Activated effector memory CD4-positive, alpha-beta T cell treated with Interleukin-2 at 50 U/mL for 16 hours (primary cell): ENCODE measurements around the gene IQCH.
"Not testable (repeated sequence)": the region's sequence is repeated elsewhere in the genome, so short reads cannot be mapped to it uniquely, and the experiment has no call there.

Source experiments
- DNase-seq: peaks from one replicate; pipeline ENCODE4 v3.0.0-alpha.2; 2020

IQCH gene

DNA sequence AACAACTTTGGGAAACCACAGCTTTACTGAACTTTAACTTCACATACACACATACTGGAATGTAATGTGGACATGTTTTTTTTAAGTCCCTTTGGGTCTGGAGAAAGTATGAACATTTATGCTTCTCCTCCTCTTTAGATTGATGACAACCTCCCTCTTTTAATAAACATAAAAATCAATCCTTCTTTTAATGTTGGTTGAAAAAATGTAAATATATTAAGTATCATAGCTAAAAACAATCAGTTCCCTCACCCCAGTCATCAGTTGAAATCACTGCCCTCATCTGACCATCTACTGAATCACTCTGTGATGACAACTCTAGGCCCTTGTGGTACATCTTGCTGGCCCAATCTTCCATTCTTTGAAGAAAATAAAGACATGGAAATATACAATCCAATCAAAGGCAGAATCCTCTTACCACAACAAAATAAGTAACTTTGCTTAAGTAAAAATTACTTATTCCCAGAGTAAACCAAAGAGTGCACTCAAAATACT lies 6.5 kb upstream of the IQCH start:
- DNase-seq: no peak

DNA sequence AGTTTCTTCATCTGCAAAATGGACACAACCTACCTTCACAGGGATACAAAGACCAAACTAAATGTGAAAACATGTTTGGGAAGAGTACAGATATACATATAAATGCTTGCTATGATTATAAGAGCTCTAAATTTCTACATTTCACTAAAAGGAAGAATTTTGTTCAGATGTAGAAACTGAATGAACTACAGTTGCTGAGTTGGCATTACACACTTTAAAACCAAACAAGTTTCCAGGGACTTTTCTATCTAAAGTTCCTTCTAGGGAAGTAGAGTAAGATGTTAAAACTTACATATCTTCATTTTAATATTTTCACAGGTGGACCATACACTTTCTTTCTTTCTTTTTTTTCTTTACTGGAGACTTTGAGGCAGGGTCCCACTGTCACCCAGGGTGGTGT lies 4.8 kb upstream of the IQCH start:
- no peak for DNase-seq

DNA sequence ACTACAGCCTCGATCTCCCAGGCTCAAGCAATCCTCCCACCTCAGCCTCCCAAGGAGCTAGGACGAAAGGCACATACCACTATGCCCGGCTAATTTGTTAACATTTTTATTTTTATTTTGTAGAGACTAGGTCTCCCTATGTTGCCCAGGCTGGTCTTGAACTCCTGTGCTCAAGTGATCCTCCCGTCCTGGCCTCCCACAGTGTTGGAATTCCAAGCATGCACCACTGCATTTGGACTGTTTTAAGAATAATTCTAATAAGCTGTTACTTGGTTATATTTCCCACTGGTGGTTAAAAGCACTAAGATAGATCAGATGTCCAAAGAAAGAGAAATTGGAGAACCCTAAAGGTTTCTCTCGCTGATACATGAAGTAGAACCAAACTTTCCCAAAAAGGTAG lies 3.3 kb upstream of the IQCH start:
- DNase-seq: no peak

DNA sequence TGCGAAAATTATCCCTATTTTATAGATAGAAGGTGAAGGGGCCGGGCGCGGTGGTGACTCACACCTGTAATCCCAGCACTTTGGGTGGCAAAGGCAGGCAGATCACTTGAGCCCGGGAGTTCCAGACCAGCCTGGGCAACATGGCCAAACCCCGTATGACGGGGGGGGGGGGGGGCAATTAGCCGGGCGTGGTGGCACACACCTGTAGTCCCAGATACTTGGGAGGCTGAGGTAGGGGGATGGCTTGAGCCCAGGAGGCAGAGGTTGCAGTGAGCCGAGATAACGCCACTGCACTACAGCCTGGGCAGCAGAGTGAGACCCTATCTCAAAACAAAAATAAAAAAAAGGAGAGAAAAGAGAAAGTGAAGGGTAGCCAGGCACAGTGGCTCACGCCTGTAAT lies 1.5 kb upstream of the IQCH start:
- DNase-seq: no peak

GRCh38 chr15:67253549-67254237 lies 893 bp upstream of the IQCH start:
- no peak for DNase-seq

DNA sequence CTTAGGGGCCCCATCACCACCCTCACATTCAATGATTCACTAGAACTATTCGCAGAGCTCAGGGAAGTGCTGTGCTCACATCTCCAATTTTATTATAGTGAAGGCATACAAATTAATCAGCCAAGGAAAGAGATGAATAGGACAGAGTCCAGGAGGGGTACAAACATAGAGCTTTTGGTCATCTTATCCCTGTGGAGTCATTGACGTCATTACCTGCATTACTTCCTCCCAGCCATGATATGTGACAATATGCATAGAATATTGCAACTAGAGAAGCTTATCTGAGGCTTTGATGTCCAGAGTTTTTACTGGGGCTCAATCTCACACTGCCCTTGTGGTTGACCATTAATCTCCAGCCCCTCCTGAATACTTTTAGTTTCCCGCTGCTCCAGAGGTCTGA lies 1.5 kb downstream of the IQCH start:
- DNase-seq: no peak

DNA sequence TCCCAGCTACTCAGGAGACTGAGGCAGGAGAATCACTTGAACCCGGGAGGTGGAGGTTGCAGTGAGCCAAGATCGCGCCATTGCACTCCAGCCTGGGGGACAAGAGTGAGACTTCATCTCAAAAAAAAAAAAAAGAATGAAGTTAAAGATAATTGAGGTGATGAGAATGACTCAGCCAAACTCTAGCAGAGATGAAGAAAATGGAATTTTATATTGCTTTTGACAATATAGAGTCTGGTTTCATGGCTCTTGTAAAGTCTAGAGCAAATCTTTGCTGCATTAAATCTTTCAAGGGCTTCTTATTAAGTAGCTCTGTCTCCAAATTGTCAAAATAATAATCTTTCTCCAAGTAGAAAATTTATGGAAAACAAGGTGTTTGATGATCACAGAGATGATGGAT lies 3.8 kb downstream of the IQCH start:
- not testable (repeated sequence) for DNase-seq

DNA sequence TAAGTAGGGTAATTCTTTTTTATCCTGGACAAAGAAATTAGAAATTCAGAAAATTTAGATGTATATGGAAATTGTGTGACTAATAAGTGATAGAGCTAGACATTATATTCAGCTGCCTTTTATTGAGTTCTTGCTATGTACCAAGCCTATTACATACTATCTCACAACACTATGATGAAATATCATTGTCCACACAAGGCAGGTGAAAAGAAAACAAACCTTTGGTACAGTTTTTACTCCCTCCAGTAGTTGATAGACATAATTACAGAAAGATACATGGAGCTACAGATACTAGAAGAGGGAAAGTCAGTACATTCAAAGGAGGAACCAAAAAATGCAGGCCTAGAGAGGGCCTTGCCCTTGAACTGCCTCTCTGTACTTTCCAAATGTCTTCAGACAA lies 4.8 kb downstream of the IQCH start:
- no peak for DNase-seq

DNA sequence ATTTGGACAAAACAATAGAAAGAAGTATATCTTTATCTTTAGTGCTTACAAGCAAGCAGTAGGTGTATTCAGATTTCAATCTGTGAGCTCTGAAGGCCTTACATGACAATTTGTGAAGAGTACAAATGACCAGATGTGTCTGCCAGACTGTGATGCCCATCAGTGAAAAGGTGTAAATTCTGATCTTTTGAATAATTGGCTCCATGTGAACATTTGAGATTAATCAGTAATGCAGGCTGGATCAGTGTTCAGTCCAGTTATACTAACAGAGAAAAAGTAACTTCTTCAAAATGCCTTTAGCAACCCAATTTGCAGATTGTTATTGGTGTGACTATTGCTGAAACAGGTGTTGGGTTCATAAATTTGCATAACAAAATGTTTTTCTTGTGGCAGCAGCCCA lies 5.2 kb downstream of the IQCH start:
- DNase-seq: no peak

DNA sequence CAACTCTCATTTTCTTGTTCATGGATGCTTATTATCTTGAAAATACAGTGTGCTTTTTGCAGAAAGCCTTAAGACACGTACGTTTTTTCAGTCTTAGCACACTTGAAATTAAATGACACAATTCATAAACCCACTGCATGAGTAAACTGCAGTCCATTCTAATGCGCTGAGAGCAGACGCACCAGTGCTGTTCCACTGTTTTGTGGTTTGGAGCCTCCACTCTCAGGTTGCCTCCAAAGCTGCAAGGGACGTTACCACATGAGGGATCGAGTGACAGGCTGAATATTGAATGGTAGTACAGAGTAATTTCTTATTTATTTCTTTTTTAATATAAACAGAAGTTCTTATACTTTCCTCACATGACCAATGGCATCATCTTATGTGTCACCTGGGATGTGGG lies 12.3 kb downstream of the IQCH start:
- no peak for DNase-seq

- no peak for DNase-seq
These were observed 12.9 kb downstream of the IQCH start for GRCh38 chr15:67267440-67267839.

- DNase-seq: no peak
These were observed 13.7 kb downstream of the IQCH start for GRCh38 chr15:67267951-67268941.

DNA sequence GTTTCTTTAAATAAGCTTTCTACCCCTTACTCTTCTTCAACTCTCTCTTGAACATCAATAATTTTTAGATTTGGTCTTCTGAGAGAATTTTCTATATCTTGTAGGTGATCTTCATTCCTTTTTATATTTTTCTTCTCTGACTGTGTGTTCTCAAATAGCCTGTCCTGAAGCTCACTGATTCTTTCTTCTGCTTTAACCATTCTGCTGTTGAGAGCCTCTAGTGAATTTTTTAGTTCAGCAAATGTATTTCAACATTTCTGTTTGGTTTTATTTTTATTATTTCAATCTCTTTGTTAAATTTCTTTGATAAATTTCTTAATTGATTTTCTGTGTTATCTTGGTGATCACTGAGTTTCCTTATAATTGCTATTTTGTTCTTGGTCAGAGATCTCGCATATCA lies 19.6 kb downstream of the IQCH start:
- no peak for DNase-seq

DNA sequence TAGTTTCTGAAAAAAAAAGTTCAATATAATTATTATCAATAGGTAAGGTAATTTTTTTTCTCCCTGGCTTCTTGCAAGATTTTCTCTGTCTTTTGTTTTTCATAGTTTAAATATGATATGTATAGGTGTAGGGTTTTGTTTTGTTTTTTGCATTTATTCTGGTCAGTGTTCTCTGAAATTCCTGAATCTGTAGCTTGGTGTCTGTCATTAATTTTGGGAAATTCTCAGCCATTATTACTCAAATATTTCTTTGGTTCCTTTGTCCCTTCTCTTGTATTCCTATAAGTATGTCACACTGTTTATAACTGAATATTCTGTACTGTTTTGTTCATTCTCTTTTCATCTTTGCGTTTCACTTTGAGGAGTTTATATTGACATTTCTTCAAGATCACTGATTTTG lies 22.1 kb downstream of the IQCH start:
- no peak for DNase-seq

DNA sequence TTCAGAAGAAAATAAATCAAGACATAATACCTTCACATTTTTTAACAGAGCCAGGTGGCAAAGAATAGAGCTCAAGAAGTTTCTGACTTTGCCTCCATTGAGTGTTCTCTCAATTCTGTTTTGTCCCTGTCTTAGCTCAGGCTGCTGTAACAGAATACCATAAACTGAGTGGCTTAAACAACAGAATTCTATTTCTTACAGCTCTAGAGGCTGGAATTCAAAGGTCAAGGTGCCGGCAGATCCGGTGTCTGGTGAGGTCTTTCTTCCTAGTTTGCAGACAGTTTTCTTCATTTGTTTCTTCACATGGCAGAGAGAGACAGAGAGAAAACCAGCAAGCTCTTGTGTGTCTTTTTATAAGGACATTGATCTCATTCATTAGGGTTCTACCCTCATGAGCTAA lies 25.6 kb downstream of the IQCH start:
- no peak for DNase-seq

- DNase-seq: no peak
These were observed 27.1 kb downstream of the IQCH start for GRCh38 chr15:67281714-67282113.

- not testable (repeated sequence) for DNase-seq
These were observed 31.0 kb downstream of the IQCH start for GRCh38 chr15:67285625-67286024.

- not testable (repeated sequence) for DNase-seq
These were observed 31.8 kb downstream of the IQCH start for GRCh38 chr15:67286400-67286799.

DNA sequence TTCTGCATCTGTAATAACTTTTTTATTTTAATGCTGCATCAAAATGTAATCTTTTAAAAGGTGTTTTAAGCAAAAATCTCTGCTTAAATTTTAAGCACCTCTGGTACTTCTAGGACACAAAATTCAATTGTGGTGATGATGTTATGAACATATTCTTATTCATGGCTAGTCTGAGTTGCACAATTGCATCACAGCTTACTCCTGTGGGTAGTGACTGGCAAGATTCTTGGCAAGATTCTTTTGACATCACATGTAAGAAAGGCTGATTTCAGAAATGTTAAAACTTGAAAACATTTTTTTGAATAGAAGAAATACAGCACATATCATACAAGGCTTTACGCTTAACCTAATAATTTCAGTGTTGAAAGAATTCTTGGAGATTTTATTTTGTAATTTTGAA lies 35.7 kb downstream of the IQCH start:
- no peak for DNase-seq

DNA sequence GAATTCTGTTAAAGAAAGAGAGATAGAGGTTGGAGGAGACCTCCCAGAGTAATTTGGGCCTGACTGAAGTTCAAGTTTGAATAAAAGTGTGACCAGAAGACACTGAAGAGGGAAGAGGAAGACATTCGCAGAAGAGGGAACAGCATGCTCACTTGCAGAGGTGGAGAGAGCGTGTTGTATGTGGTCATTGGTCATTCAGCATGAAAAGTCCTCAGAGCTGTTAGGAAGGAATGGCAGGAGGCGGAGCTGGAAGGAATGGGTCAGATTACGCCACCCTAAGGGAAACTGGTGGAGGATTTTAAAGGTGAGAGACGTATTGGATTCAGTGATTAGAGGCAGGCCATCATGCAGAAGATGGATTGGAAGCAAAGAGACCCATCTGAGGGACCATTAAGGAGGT lies 41.6 kb downstream of the IQCH start:
- no peak for DNase-seq

- DNase-seq: no peak
These were observed 42.1 kb downstream of the IQCH start for GRCh38 chr15:67296684-67297083.

GRCh38 chr15:67300266-67301025 lies 45.9 kb downstream of the IQCH start:
- no peak for DNase-seq
